Stimulated activated CD4-positive, alpha-beta T cell treated with anti-CD3 and anti-CD28 coated beads, Interleukin-12 subunit alpha, Interleukin-12 subunit beta, amount 100 ng/mL, for 48 hours (primary cell): Measurements from ENCODE around the gene CCL3.

Source experiments
- DNase-seq, 3 donors: peaks; one replicate each; pipeline ENCODE4 v3.0.0-alpha.2; 2020; ENCODE audit warnings: low read depth in 2 of 3, low spot score in 1 of 3

CCL3 gene

DNA sequence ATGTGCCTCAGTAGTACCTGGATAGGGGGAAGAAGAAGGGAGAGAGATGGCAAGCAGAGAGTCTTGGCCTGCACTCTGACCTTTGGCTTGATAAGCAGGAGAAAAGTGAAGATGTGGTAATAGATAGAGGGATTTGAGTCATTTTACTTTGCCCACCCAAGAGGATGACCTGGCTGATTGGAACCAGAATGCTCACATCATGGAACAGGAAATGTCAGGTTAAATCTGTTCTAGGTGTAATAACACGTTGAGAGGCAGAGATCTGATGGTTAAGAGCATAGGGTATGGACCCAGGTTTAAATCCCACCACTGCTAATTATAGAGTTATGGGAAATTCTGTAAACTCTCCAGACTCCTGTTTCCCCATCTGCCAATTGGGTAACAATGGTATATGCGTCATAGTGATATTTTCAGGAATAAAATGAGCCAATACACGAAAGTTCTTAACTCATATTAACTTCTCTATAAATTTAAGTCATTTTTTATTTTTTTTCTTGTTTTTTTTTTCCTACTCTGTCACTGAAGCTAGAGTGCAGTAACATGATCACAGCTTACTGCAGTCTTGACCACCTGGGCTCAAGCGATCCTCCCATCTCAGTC, 33.9 kb downstream of the CCL3 start:
- DNase-seq: no peak

DNA sequence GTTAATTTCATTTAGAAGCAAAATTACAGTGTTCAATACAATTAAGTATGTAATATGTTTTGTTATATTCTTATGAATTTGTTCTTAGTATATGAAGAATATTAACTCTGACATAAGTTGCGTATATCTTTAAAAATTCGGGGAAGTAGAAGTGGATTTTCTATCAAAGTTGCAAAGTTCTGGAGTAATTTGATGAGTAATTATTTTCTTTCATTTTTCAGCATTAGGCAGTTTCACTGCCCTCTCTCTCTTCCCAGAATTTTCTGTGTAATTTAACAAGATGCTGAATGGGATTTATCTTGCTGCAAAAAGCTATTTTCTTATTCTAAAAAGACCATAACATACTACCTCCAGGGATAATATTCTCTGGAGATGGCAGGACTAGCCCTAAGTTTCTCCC, 34.8 kb downstream of the CCL3 start:
- DNase-seq: no peak

GRCh38 chr17:36049643-36050042, 40.3 kb downstream of the CCL3 start:
- no peak for DNase-seq

DNA sequence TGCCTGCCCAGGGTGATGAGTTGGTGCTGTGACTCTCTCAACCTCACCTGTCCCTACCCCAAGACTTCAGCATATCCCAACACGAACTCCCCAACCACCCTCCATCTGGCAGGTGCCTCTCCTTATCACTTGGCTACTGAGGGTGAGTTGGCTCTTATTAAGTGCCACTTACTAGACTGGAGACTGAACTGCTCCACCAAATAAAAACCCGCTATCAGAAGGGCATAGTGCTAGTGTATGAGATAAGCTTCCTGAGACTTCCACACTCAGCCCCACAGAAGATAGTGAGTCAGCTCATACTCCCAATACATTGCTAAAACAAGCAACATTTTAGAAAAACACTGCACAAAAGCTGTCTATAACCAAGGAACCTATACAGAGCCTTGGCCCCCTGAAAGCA, 41.9 kb downstream of the CCL3 start:
- DNase-seq: no peak
